ENCODE measurements around the gene MRPL52. TPM values are rescaled to one million over a fixed set of nuclear protein-coding genes. Genes with fewer than 3 reads are reported as not detected.

The MRPL52 gene
- total and polyA plus RNA-seq, 2 of the 13 experiments (the other 11 are each of a cell fraction or from before 2014, with no cell fraction given), result 118 to 329 TPM

DNA sequence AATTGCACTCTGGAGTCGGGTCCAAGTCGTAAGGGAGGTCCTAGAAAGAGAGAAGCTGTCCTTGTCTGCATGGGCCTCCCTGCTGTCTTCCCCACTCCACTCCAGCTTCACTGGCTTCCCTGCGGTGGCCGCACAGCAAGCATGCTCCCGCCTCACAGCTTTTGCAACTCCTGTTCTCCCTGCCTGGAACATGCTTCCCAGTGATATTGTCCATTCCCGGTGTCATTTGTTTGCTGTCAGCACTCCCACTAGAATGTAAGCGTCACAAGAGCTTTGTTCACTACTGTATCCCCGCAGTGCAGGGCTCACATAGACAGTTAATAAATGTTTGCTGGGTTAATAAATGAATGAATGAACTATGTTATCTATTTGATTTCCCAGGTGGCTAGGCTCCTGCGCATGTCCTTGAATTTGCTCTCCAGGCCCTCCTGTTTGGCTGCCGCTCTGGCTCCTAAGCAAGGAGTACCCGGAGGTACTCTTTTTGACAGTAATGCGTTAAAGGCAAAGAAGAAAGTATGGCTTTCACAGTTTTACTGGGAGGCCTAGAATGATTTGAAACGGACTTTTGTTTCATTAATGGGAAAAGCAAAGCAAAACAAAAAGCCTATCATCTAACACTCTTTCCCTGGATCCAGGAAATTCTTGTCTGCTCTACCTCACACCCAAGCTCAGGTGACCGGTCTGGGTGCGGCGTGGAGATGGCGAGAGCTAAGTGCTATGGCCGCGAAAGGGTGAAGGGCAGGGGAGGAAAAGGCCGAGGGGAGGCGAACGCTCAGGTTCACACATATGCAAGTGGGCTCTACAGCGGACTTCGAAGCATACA lies 8.3 kb upstream of the MRPL52 start (continued):
- TF ChIP-seq ZSCAN31 (CRISPR knock-in tag; IDR thresholded peaks at IDR 0.05; ENCODE audit: low read depth), result peak; percentile 88; the same call in 1 of the 2 replicates
- TF ChIP-seq, protein P1, sequence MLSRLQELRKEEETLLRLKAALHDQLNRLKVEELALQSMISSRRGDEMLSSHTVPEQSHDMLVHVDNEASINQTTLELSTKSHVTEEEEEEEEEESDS (CRISPR knock-in tag; IDR thresholded peaks at IDR 0.05; ENCODE audit: borderline replicate concordance), result 0 out of 2 replicates have a peak, but pooled peaks have one; percentile 70
- no peak for TF ChIP-seq FOXP1 (IDR thresholded peaks at IDR 0.05)
- no peak for TF ChIP-seq FOXP1 (CRISPR knock-in tag; IDR thresholded peaks at IDR 0.05)
- TF ChIP-seq, protein P2, sequence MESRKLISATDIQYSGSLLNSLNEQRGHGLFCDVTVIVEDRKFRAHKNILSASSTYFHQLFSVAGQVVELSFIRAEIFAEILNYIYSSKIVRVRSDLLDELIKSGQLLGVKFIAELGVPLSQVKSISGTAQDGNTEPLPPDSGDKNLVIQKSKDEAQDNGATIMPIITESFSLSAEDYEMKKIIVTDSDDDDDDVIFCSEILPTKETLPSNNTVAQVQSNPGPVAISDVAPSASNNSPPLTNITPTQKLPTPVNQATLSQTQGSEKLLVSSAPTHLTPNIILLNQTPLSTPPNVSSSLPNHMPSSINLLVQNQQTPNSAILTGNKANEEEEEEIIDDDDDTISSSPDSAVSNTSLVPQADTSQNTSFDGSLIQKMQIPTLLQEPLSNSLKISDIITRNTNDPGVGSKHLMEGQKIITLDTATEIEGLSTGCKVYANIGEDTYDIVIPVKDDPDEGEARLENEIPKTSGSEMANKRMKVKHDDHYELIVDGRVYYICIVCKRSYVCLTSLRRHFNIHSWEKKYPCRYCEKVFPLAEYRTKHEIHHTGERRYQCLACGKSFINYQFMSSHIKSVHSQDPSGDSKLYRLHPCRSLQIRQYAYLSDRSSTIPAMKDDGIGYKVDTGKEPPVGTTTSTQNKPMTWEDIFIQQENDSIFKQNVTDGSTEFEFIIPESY (CRISPR knock-in tag; IDR thresholded peaks at IDR 0.05), result peak; percentile 81; the same call in 1 of the 2 replicates
- TF ChIP-seq GABPB1 (CRISPR knock-in tag; IDR thresholded peaks at IDR 0.05), result no peak; the same call in 1 of the 2 replicates
- 0 out of 2 replicates have a peak, but pooled peaks have one; percentile 56 for TF ChIP-seq MTF2 (CRISPR knock-in tag; IDR thresholded peaks at IDR 0.05; ENCODE audit: borderline replicate concordance)
- TF ChIP-seq MEIS1 (CRISPR knock-in tag; IDR thresholded peaks at IDR 0.05; ENCODE audit: borderline replicate concordance), result peak; percentile 84; the same call in 1 of the 2 replicates
- TF ChIP-seq RFXANK (CRISPR knock-in tag; IDR thresholded peaks at IDR 0.05), result 0 out of 2 replicates have a peak, but pooled peaks have one; percentile 56
- no peak for TF ChIP-seq TAF15 (IDR thresholded peaks at IDR 0.05; ENCODE audit: low read depth, low read length, poor library complexity, severe bottlenecking)
- TF ChIP-seq, protein P3, sequence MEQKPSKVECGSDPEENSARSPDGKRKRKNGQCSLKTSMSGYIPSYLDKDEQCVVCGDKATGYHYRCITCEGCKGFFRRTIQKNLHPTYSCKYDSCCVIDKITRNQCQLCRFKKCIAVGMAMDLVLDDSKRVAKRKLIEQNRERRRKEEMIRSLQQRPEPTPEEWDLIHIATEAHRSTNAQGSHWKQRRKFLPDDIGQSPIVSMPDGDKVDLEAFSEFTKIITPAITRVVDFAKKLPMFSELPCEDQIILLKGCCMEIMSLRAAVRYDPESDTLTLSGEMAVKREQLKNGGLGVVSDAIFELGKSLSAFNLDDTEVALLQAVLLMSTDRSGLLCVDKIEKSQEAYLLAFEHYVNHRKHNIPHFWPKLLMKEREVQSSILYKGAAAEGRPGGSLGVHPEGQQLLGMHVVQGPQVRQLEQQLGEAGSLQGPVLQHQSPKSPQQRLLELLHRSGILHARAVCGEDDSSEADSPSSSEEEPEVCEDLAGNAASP (CRISPR knock-in tag; IDR thresholded peaks at IDR 0.05; ENCODE audit: borderline replicate concordance), result peak; percentile 47; the same call in 1 of the 2 replicates
- TF ChIP-seq TBX2 (CRISPR knock-in tag; IDR thresholded peaks at IDR 0.05; ENCODE audit: borderline replicate concordance), result peak; percentile 64; the same call in 1 of the 2 replicates
- 0 out of 2 replicates have a peak, but pooled peaks have one; percentile 87 for TF ChIP-seq KLF11 (CRISPR knock-in tag; IDR thresholded peaks at IDR 0.05)
- TF ChIP-seq, protein P4, sequence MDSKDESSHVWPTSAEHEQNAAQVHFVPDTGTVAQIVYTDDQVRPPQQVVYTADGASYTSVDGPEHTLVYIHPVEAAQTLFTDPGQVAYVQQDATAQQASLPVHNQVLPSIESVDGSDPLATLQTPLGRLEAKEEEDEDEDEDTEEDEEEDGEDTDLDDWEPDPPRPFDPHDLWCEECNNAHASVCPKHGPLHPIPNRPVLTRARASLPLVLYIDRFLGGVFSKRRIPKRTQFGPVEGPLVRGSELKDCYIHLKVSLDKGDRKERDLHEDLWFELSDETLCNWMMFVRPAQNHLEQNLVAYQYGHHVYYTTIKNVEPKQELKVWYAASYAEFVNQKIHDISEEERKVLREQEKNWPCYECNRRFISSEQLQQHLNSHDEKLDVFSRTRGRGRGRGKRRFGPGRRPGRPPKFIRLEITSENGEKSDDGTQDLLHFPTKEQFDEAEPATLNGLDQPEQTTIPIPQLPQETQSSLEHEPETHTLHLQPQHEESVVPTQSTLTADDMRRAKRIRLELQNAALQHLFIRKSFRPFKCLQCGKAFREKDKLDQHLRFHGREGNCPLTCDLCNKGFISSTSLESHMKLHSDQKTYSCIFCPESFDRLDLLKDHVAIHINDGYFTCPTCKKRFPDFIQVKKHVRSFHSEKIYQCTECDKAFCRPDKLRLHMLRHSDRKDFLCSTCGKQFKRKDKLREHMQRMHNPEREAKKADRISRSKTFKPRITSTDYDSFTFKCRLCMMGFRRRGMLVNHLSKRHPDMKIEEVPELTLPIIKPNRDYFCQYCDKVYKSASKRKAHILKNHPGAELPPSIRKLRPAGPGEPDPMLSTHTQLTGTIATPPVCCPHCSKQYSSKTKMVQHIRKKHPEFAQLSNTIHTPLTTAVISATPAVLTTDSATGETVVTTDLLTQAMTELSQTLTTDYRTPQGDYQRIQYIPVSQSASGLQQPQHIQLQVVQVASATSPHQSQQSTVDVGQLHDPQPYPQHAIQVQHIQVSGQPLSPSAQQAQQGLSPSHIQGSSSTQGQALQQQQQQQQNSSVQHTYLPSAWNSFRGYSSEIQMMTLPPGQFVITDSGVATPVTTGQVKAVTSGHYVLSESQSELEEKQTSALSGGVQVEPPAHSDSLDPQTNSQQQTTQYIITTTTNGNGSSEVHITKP (CRISPR knock-in tag; IDR thresholded peaks at IDR 0.05; ENCODE audit: low read depth), result no peak
- TF ChIP-seq NRL (CRISPR knock-in tag; IDR thresholded peaks at IDR 0.05; ENCODE audit: borderline replicate concordance), result peak; percentile 95; the same call in 1 of the 2 replicates
- no peak for TF ChIP-seq PHF5A (CRISPR knock-in tag; IDR thresholded peaks at IDR 0.05; ENCODE audit: low read depth, unreplicated experiment)
- peak; percentile 73; the same call in 1 of the 2 replicates for TF ChIP-seq ATF7-NPFF (CRISPR knock-in tag; IDR thresholded peaks at IDR 0.05; ENCODE audit: low read depth)
- TF ChIP-seq ZNF354B (CRISPR knock-in tag; IDR thresholded peaks at IDR 0.05), result 0 out of 2 replicates have a peak, but pooled peaks have one; percentile 7
- 0 out of 2 replicates have a peak, but pooled peaks have one; percentile 26 for TF ChIP-seq ZC3H4 (CRISPR knock-in tag; IDR thresholded peaks at IDR 0.05; ENCODE audit: borderline replicate concordance)
- no peak for TF ChIP-seq ZKSCAN5 (CRISPR knock-in tag; IDR thresholded peaks at IDR 0.05)
- no peak for TF ChIP-seq MAF1 (CRISPR knock-in tag; IDR thresholded peaks at IDR 0.05; ENCODE audit: borderline replicate concordance)
- no peak for TF ChIP-seq NFIC (IDR thresholded peaks at IDR 0.05; ENCODE audit: low read length)

Data from HepG2 (cell line).